ENCODE data around the gene CTSK.
A peak's percentile ranks its signal among the peaks of the same experiment; 100 is the strongest.
"Not testable (repeated sequence)": the region's sequence is repeated elsewhere in the genome, so short reads cannot be mapped to it uniquely, and the experiment has no call there.

Gene CTSK

DNA sequence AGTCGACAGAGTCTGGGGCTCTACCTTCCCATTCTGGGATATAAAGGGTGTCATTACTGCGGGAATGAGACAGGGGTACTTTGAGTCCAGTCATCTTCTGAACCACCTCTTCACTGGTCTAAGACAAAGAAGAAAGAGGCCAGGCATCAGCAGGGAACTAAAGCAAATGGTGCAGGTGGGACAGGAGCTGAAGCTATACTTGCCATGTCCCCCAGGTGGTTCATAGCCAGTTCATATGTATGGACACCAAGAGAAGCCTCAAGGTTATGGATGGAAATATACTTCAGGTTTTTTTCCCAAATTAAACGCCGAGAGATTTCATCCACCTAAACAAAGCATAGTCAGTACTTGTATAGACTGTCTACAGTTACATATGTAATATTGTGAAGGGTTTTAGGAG is 2.2 kb downstream of the CTSK start:
- no peak for DNase-seq

DNA sequence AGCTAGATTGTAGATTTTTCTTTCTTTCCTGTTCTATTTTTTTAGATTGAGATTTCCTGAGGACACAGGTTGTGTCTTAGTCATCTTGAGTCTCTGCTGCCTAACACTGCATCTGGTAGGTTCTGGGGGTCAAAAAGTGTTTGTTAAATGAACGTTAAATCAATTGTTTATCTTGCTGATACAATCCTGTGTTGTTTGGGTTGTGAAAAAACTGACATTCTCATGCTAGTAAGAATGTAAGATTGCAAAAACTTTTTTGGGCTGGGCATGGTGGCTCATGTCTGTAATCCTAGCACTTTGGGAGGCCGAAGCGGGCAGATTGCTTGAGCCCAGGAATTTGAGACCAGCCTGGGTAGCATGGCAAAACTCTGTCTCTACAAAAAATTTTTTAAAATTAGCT is 3.4 kb downstream of the CTSK start:
- no peak for DNase-seq

DNA sequence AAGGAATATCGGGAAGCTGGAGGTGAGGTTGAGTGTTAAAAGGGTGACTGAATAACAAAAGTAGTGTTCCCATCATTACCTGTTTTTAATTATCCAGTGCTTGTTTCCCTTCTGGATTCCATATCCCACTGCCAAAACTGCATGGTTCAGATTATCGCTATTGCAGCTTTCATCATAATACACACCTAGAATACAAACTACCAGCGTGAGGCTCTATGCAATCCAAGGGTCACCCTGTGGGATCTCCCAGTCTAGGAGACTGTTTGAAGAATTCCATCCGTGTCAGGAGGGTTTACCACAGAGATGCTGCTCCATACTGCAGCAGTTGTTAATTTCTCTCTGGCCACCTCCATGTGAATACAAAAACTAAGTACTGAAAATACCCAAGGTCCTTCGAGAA is 9.0 kb downstream of the CTSK start:
- no peak for DNase-seq

DNA sequence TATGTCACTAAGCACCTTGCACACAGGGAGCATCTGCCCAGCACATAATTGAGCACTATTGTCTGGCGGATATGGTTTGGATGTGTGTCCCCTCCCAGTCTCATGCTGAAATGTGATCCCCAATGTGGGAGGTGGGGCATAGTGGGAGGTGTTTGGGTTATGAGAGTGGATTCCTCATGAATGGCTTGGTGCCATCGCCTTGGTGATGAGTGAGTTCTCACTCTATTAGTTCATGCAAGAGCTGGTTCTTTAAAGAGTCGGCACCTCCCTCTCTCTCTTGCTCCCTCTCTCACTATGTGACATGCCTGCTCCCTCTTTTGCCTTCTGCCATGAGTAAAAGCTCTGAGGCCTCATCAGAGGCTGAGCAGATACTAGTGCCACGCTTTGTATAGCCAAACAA is 9.5 kb downstream of the CTSK start:
- peak; percentile 46 to 98 (median 84) for DNase-seq

DNA sequence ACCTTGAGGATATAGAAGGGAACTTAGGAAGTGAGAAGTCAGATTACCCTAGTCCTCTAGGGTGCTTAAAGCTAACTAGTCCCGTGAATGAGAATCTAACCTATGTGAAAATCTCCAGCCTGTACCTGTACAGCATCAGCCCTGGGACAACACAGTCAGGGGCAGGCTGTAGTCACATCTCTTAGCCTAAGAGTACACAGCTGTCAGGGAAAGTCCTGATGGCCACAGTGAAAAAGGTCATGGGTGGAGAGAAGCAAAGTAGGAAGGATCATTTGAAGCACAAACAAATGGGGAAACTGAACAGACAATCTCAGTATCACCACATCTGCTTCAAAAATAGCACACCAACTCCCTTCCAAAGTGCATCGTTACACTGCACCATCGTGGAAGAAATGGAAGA is 11.7 kb downstream of the CTSK start:
- DNase-seq: no peak

DNA sequence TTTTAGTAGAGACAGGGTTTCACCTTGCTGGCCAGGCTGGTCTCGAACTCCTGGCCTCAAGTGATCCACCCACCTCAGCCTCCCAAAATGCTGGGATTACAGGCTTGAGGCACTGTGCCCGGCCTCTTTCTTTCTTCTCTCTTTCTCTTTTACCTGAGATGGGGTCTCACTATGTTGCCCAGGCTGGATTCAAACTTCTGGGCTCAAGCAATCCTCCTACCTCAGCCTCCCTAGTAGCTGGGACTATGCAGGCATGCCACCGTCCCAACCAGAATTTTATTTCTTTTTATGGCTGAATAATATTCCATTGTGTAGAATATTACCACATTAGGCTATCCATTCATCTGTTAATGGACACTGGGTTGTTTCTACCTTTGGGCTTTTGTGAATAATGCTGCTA is 14.3 kb downstream of the CTSK start:
- DNase-seq: not testable (repeated sequence)

- DNase-seq: no peak
Measured at GRCh38 chr1:150793221-150793620, 14.8 kb downstream of the CTSK start.

GRCh38 chr1:150791585-150791984 is 16.5 kb downstream of the CTSK start:
- no peak for DNase-seq

- DNase-seq: no peak
Measured at GRCh38 chr1:150789396-150789795, 18.7 kb downstream of the CTSK start.

DNA sequence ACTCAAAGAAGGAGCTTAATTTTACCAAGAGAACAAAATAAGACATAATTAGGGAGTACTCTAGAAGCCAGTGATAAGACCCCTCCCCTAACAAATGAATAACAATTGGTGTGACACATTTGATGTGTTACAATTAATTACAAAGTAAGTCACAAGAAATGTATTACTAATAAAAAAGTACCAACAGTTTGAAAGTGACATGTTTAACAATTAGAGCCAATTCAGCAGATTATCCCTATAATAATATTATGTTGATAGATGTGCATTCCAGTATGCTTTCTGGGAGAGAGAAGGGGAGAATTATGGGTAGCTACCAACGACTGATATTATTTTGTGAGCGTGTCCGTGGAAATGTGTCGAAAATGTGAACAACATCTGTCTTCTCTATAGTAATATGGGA is 19.1 kb downstream of the CTSK start:
- peak in 1 of 3 experiments; percentile 41 for DNase-seq

GRCh38 chr1:150787455-150787854 is 20.6 kb downstream of the CTSK start:
- DNase-seq: no peak

DNA sequence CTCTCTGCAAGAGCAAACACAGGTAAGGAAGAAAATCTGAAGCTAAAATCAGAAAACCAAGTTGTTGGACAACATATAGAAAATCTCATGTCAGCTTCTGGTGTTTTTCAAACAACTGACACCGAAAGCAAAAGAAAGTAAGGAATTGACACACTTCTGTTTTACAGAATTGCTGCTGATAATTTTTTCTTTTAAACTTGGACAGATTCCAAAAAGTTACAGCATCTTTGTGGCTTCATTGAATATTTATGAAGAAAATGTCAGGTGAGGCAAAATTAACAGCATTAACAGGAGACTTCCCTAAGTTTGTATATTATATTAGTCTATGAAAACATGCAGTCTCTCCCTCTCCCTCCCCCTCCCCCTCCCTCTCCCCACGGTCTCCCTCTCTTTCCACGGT is 27.6 kb downstream of the CTSK start:
- DNase-seq: no peak

DNA sequence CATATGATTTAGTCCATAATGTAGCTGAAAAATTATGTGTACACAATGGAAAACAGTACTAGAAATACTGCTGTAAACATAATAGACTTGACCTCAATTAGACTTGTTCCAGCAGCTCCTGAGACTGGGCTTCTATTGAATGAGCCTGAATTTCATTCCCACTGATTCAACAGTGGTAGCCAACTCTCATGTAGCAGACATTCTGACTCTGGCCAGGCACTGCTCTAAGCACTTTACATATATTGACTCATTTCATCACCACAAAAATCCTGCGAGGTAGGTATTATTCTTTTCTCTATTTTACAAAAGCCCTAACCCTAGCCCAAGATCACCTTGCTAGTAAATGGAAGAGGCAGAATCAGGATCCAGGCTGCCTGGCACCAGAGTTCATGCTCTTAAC is 29.7 kb downstream of the CTSK start:
- DNase-seq: no peak

DNA sequence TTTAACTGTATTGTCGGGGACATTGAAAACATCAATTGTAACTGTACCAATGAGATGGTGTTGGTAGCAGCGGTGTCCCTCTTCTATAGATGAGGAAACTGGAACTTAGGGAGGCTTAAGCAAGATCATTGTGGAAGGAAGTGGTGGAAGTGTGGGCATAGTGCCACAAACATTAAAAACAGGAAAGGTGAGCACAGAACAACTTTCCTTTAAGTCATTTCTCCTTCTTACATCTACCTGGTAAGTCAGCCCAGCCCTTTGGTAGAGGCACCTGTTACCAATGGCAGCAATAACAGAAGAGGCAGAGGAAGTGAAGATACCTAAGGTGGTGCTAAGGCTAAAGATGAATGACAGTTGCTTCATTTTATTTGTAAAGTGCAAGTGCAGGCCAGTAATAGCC is 30.5 kb downstream of the CTSK start:
- DNase-seq: no peak

DNA sequence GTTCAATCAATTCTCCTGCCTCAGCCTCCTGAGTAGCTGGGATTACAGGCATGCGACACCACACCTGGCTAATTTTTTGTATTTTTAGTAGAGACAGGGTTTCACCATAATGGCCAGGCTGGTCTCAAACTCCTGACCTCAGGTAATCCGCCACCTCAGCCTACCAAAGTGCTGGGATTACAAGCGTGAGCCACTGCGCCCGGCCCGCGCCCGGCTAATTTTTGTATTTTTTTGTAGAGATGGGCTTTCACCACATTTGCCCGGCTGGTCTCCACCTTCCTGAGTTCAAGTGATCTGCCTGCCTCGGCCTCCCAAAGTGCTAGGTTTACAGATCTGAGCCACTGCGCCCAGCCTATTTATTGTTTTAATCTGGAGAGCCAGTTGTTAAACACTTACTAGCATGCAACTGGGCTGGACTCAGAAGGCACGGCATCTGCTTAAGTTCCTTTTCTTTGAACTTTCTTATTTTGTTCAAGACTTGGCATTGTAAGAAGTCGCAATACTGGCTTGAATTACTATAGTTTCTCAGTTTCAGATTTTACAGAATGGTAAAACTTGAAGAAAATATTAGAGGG is 32.0 kb downstream of the CTSK start:
- DNase-seq: not testable (repeated sequence)

DNA sequence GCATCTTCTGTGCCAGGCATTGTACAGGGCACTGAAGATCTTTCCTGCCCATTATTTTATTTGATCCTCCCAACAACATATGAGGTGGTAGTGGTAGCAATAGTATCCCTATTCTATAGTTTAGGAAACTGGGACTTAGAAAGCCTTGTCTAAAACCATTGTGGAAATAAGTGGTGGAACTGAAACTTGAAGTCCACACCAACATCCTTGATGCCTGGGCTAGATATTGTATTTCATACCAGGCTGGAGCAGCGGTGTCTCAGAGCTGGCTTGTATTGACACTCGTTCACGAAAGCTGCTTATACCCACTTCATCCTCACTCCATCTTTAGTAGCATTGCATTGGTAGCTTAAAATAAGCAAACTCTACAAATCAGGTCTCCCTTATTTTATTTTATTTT is 32.8 kb downstream of the CTSK start:
- DNase-seq: no peak

DNA sequence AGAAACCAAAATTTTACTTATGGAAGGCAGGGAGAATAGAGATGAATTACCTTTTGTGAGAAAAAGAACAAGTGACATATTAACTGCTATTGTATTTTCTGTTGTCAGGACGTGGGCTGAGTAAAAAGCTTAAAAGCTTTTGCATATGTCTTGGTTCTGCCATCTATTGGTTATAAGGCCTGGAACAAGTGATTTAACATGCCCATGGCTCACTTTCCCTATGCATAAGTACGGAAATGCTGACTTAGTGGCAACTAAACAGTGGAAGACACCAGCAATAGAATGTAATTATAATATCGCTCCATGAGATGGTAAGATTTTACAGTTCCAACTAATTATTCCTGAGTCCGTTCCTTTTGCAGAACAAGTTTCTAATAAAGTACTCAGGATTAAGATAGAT is 35.7 kb downstream of the CTSK start:
- no peak for DNase-seq

DNA sequence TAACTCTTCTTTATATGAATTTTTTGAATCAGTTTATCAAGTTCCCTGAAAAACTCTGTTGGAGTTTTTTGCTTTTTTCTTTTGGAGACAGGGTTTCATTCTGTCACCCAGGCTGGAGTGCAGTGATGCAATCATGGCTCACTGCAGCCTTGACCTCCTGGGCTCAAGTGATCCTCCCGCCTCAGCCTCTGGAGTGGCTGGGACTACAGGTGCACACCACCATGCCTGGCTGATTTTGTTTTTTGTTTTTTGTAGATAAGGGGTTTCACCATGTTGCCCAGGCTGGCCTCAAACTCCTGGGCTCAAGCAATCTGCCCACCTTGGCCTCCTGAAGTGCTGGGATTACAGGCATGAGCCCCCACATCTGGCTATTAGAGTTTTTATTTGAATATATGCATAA is 40.4 kb downstream of the CTSK start:
- DNase-seq: not testable (repeated sequence)

- not testable (repeated sequence) for DNase-seq
Measured at GRCh38 chr1:150765977-150766301, 42.1 kb downstream of the CTSK start.

- DNase-seq: peak in 1 of 3 experiments; percentile 64
Measured at GRCh38 chr1:150765296-150765976, 42.6 kb downstream of the CTSK start, which contains the start of gene CTSS. TSS of gene CTSS (minus strand) at chr1:150765778. CDS start at chr1:150764763, 1,015 bp downstream.

- DNase-seq: no peak
Measured at GRCh38 chr1:150764617-150765101, 43.4 kb downstream of the CTSK start.

DNA sequence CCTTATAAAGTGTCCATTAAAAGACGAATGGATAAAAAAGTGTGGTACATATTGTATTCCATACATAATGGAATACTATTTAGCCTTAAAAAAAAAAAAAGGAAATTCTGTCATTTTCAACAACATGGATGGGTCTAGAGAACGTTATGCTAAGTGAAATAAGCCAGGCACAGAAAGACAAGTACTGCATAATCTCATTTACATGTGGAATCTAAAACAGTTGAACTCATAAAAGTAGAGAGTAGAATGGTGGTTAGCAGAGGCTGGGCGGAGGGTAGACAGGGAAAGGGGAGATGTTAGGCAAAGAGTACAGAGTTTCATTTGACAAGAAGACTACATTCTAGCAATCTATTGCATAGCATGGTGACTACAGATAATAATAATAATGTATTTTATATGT is 45.0 kb downstream of the CTSK start:
- DNase-seq: no peak

DNA sequence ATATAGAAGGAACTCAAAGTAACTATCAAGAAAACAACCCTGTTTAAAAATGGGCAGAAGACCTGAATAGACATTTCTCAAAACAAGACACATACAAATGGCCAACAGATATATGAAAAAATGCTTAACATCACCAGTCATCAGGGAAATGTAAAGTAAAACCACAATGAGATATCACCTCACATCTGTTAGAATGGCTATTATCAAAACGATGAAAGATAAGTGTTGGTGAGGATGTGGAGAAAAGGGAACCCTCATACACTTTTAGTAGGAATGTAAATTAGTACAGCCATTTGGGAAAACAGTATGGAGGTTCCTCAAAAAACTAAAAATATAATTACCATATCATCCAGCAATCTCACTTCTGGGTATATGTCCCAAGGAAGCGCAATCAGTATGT is 45.5 kb downstream of the CTSK start:
- DNase-seq: no peak

DNA sequence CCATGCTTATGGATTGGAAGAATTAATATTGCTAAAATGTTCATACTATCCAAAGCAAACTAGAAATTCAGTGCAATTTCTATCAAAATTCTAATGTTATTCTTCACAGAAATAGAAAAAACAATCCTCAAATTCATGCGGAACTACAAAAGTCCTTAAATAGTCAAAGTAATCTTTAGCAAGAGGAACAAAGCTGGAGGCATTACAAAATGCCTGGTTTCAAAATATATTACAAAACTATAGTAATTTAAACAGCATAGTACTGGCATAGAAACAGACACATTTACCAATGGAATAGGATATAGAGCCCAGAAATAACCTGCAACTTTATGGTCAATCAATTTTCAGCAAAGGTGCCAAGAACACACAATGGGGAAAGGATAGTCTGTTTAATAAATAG is 46.3 kb downstream of the CTSK start:
- DNase-seq: no peak

DNA sequence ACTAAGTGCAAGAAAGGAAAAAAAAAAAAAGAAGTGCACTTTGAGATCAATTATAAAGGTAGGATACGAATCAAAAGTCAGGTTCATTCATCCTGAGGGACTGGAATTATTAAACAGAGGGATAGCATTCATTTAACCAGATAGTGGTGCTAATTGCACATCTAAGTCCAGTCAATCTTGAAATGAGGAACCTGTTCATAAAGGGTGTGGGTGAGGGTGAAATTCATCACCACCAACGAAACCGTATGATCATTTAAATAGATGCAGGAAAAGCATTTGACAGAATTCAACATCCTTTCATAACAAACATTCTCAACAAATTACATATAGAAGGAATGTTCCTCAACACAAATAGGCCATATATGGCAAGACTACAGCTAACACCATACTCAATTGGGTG is 48.0 kb downstream of the CTSK start:
- DNase-seq: no peak

Data from NCI-H1417 (cell line).